Frontal cortex (tissue), 4 donors: ENCODE measurements around the gene ARL8A. TPM values are rescaled to one million over a fixed set of nuclear protein-coding genes. Genes with fewer than 3 reads are reported as not detected.
"Not testable (repeated sequence)": the region's sequence is repeated elsewhere in the genome, so short reads cannot be mapped to it uniquely, and the experiment has no call there.

Source experiments
- DNase-seq, 2 donors: peaks; one replicate each; pipeline ENCODE4 v3.0.0; 2012; ENCODE audit warnings: low spot score in 2 of 2
- FAIRE-seq: peaks from 2 replicates; lab custom pipeline; 2012; peaks lifted over from hg19 to GRCh38; lab: Jason Lieb, UNC
- total RNA-seq: library from RNA; depleted of rRNA; stranded (reverse); fragments of >200 nt; gene quantifications from one replicate; pipeline ENCODE4 v1.2.3, GENCODE V29; 2014
- donor health status: control.
- donor health status: control.
- donor health status: control.

Gene ARL8A
- total RNA-seq, 1 donor from 2014 or later, result 99.1 TPM

- FAIRE-seq (no peak), DNase-seq (no peak)
Observed at GRCh38 chr1:202176949-202177927, 32.7 kb upstream of the ARL8A start.

- FAIRE-seq (no peak), DNase-seq (no peak)
Observed at GRCh38 chr1:202173993-202174392, 29.5 kb upstream of the ARL8A start.

- FAIRE-seq, result no peak
- no peak for DNase-seq
Observed at GRCh38 chr1:202172015-202172355, 27.4 kb upstream of the ARL8A start.

GRCh38 chr1:202171292-202172014 lies 26.9 kb upstream of the ARL8A start:
- no peak for FAIRE-seq

GRCh38 chr1:202170726-202171125 lies 26.2 kb upstream of the ARL8A start:
- DNase-seq, result no peak
- no peak for FAIRE-seq

More at GRCh38 chr1:202171292-202172014, 26.9 kb upstream of the ARL8A start:
- no peak for DNase-seq

- DNase-seq, result no peak
- no peak for FAIRE-seq
Observed at GRCh38 chr1:202168861-202169260, 24.3 kb upstream of the ARL8A start.

GRCh38 chr1:202167708-202168415 lies 23.3 kb upstream of the ARL8A start:
- FAIRE-seq, result no peak
- no peak for DNase-seq

GRCh38 chr1:202167054-202167453 lies 22.5 kb upstream of the ARL8A start:
- FAIRE-seq, DNase-seq: not testable (repeated sequence)

- DNase-seq (no peak), FAIRE-seq (no peak)
Observed at GRCh38 chr1:202165942-202166843, 21.7 kb upstream of the ARL8A start.

- FAIRE-seq, result no peak
- no peak for DNase-seq
Observed at GRCh38 chr1:202165267-202165941, 20.9 kb upstream of the ARL8A start.

GRCh38 chr1:202164271-202165037 lies 19.9 kb upstream of the ARL8A start:
- FAIRE-seq, result no peak
- no peak for DNase-seq

GRCh38 chr1:202163281-202164270 lies 19.0 kb upstream of the ARL8A start:
- FAIRE-seq, result no peak
- DNase-seq, result no peak

GRCh38 chr1:202162418-202163280 lies 18.1 kb upstream of the ARL8A start:
- FAIRE-seq (no peak), DNase-seq (no peak)

- FAIRE-seq (no peak), DNase-seq (no peak)
Observed at GRCh38 chr1:202162047-202162417, 17.5 kb upstream of the ARL8A start.

- no peak for FAIRE-seq
- no peak for DNase-seq
Observed at GRCh38 chr1:202161151-202162046, 16.9 kb upstream of the ARL8A start.
